ENCODE measurements around the gene FAM219A.
"Not testable (repeated sequence)": the region's sequence is repeated elsewhere in the genome, so short reads cannot be mapped to it uniquely, and the experiment has no call there.

FAM219A gene

GRCh38 chr9:34443533-34443932 is 14.8 kb downstream of the FAM219A start:
- DNase-seq (ENCODE audit: low read depth): no peak

- DNase-seq (ENCODE audit: low read depth): no peak
Measured at GRCh38 chr9:34442770-34443169, 15.6 kb downstream of the FAM219A start.

GRCh38 chr9:34440017-34440416 is 18.4 kb downstream of the FAM219A start:
- no peak for DNase-seq (ENCODE audit: low read depth)

DNA sequence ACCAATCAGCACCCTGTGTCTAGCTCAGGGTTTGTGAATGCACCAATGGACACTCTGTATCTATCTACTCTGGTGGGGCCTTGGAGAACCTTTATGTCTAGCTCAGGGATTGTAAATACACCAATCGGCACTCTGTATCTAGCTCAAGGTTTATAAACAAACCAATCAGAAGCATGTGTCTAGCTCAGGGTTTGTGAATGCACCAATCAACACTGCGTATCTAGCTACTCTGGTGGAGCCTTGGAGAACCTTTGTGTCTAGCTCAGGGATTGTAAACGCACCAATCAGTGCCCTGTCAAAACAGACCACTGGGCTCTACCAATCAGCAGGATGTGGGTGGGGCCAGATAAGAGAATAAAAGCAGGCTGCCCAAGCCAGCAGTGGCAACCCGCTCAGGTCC is 19.9 kb downstream of the FAM219A start:
- not testable (repeated sequence) for DNase-seq (ENCODE audit: low read depth)

- not testable (repeated sequence) for DNase-seq (ENCODE audit: low read depth)
Measured at GRCh38 chr9:34437926-34438307, 20.5 kb downstream of the FAM219A start.

DNA sequence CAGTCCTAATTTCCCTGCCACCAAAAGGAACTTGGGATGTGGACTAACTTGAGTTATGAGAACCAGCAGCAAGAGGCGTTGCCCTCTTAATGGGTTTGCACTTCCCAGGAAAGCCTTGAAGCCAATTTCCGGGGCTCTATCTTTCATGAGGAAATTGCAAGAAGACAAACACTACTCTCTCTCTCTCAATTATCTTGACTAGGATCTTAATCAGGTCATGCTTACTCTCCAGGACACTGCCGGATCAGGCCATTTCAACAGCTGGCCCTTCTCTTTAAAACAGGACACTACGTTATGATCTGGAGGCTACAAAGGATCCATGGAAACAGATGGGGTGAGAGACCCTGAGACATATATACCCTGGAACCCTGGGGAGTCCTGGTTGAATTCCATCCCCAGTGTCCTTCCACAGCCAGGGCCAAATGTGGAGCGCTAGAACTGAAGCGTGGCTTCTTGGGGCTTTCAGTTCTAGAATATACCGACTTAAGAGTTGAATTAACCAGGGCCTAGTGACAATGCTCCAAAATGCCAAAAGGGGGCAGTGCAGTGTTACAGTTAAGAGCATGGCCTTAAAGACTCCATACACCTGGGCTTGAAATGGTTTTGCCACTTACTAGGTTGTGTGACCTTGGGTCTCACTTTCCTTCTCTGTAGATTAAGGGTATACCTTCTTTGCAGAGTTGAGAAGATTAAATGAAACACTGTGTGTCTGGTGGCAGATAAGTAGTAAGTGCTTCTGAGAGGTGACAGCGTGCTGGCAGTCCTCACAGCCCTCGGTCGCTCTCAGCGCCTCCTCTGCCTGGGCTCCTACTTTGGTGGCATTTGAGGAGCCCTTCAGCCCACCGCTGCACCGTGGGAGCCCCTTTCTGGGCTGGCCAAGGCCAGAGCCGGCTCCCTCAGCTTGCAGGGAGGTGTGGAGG is 21.1 kb downstream of the FAM219A start:
- no peak for DNase-seq (ENCODE audit: low read depth)

- no peak for DNase-seq (ENCODE audit: low read depth)
Measured at GRCh38 chr9:34431667-34432066, 26.7 kb downstream of the FAM219A start.

- DNase-seq (ENCODE audit: low read depth): no peak
Measured at GRCh38 chr9:34430843-34431437, 27.4 kb downstream of the FAM219A start.

DNA sequence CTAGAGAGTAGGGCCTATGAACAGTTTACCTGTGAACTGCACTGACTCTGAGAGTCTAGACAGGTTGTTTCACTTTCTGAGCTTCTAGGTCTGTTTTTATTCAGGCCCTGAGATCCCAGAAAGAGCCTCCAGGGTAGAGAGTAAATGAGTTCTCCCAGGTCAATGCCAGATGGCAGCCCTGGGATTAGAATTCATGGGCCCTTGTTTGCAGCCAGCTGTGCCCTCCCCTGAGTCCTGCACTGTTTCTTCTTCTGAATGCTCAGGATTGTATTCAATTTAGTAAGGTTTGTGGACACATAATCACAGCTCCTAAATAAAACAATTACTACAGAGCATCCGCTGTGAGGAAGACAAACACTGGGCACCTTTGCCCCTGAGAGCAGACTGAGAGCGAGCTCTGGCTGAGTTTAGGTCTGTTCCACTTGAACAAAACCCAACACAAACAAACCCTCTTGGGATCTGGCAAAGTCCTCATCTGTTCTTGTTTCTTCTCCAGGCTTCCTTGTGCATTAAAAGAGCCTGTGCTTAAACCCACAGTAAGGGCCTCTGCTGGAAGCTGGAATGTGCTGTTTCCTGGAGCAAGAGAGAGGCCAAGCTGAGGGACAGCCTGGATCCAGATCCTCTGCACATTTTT is 29.9 kb downstream of the FAM219A start:
- DNase-seq (ENCODE audit: low read depth): no peak

DNA sequence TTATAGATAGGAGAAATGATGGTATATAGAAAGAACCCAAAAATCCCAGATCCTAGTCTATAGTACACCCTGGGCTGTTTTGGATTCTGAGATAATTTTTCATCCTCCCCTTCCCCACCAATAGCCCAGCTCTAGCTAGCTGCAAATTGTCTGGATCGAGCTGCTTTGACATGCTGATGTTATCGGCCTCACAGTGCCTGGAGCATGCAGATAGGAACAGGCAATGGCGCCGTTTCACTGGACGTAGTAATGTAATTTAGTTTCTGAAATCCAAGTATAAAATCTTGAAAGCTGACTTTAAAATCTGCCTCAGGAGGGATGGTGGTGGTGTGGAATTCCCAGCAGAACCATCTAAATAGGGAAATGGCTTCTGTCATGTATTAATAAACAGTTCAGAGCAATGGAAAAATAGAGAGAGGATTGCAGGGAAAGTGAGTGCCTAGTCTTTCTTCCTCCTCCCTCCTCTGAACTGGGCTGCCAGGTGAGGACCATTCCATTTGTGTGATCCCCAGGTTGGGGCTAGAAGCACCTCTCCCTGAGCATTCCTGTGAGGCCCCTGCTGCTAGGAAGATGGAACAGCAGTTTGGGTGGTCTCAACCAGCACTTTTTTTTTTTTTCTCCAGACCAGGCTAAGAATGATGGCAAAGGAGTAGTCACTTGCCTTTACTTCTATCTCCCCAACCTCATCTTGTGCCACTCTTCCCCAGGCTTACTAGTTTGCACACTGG is 31.9 kb downstream of the FAM219A start:
- no peak for DNase-seq (ENCODE audit: low read depth)

DNA sequence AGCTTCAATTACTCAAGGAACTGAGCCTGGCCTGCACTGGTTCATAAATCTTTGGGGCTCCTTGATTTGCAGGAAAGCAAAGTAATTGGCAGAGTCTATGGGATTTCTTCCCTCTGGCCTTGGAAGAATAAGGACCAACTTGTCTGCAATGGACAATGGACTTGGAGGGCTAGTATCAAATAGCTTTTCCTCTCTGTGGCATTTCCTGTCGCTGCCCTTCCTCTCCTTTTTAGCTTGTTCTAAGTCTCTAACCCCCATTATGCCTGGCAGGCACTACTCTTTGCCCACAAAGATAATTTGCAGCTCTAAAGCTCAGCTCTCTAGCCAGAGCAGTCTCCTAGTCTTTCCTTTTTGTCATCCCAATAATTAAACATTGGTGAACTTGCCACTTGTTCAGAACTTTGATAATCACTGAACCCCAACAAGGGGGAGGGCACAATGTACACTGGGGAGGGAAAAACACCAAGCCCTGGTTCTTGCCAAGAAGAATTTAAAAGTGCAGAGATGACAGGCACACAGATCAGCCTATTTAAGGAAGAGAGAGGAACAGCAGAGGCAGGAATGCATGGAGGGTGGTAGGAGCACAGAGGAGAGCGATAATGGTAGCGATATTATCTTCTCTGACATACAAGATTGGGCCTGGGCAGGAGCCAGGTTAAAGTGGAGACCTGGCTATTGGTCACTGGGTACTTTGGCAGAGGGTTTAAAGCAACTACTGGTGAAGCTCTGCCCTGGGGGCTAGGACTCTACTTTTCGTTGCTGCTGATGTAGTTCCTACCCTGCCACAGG is 38.5 kb downstream of the FAM219A start:
- no peak for DNase-seq (ENCODE audit: low read depth)

GRCh38 chr9:34417734-34418133 is 40.6 kb downstream of the FAM219A start:
- no peak for DNase-seq (ENCODE audit: low read depth)

DNA sequence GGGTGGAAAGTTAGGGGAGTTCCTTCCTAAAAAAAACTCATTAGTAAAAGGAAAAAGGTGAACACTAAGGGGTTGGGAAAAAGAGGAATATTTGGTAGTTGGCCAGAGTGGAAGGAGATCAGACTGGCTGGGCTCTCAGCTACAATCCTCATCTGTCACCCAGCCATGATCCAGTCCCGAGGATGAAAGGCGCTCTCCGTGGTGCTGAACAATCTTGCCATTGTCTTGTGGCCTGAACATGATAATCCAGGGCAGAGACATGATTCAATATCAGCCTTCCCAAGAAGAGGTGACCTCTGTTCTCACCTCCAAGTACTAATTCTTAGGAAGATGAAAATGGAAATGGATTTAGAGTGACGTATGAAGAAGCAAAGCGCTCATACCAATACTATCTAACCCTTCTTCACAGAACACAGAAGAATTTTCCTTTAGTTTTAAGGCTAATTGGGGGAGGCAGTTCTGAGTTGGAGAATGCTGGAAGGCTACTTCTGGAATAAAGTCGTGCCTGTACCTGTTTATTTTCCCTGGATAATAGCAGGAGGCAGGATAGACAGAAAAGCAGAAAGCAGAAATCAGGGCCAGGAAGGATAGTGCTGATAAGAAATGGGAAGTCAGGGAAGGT is 45.0 kb downstream of the FAM219A start:
- peak; percentile 9 for DNase-seq (ENCODE audit: low read depth)

- no peak for DNase-seq (ENCODE audit: low read depth)
Measured at GRCh38 chr9:34412336-34412735, 46.0 kb downstream of the FAM219A start.

DNA sequence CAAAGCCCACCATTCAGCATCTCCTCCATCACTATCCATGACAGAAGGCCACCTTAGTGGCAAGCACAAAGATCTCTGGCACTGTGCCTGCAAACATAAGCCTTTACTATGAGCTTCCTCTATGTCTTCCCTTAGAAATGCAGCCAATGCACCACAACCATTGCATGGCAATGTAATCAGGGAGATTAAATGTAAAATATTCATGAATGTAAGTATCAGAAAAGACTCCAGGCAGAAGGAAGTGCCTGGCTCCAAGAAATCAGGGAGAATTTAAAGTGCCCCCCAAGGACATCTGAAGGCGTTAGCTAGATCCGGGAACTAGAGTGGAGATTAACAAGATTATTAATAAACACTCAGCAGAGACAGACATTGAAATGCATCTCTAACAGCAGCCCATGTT is 49.2 kb downstream of the FAM219A start:
- no peak for DNase-seq (ENCODE audit: low read depth)

GRCh38 chr9:34408173-34408572 is 50.2 kb downstream of the FAM219A start:
- DNase-seq (ENCODE audit: low read depth): no peak

GRCh38 chr9:34406219-34406618 is 52.2 kb downstream of the FAM219A start:
- no peak for DNase-seq (ENCODE audit: low read depth)

DNA sequence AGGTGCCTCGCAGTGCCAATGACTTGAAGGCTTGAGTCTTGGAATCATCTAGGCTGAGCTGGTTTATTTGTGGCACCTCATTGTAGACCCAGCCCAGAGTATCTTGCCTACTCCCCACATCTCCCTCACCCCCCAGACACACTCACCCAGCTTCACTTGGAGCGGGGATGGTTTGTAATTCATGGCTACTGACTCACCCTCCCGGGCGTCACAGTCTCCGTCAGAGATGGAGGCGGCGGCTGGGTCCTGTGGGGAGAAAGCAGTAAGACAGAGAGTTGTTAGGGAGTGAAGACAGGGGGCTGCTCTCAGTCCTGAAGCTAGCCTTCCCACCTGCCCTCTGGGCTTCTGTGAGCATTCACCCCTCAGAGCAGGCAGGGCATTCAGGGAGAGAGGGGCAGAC is 52.7 kb downstream of the FAM219A start:
- peak; percentile 32 for DNase-seq (ENCODE audit: low read depth)

GRCh38 chr9:34403554-34404380 is 54.6 kb downstream of the FAM219A start:
- no peak for DNase-seq (ENCODE audit: low read depth)

Measured in non-pigmented ciliary epithelial cell (primary cell).